ENCODE measurements around the gene GPD2. TPM values are rescaled to one million over a fixed set of nuclear protein-coding genes. Genes with fewer than 3 reads are reported as not detected.
A peak's percentile ranks its signal among the peaks of the same experiment; 100 is the strongest.

Gene GPD2
- total and polyA plus RNA-seq, 5 donors from 2014 or later, result 6.0 to 11.3 (median 9.0) TPM

GRCh38 chr2:156480376-156480775, 44.2 kb downstream of the GPD2 start:
- no peak overlapping the region for H3K27ac Mint-ChIP-seq
- no peak overlapping the region for H3K4me3 Mint-ChIP-seq
- peaks cover 20 to 30% (median 28%) of the 10 kb centered on the region in 4 donors for H3K4me1 Mint-ChIP-seq
- ATAC-seq (ENCODE audit: low read depth in 2 of 2), result no peak
- H3K9me3 ChIP-seq (ENCODE audit: control insufficient read depth in 2 of 2, low read length in 2 of 2), result no peaks in the 10 kb centered on the region
- peaks cover 10% of the 10 kb centered on the region for H3K4me1 ChIP-seq (ENCODE audit: control insufficient read depth, insufficient read depth, low read length, poor library complexity, severe bottlenecking)
- peaks cover 24% of the 10 kb centered on the region for H3K36me3 Mint-ChIP-seq
- H3K27ac ChIP-seq (ENCODE audit: insufficient read depth, low read length, poor library complexity, severe bottlenecking), result no peak overlapping the region
- peaks cover 5% of the 10 kb centered on the region for H3K36me3 ChIP-seq (ENCODE audit: control insufficient read depth, insufficient read depth, low read length)
- H3K4me3 ChIP-seq (ENCODE audit: low read depth, low read length), result no peak overlapping the region
- no peaks in the 10 kb centered on the region for H3K27me3 Mint-ChIP-seq
- DNase-seq, result no peak
- H3K27me3 ChIP-seq (ENCODE audit: control insufficient read depth, insufficient read depth, low read length), result no peaks in the 10 kb centered on the region
- no peaks in the 10 kb centered on the region for H3K9me3 Mint-ChIP-seq

- peaks cover 22 to 29% (median 27%) of the 10 kb centered on the region in 4 donors for H3K4me1 Mint-ChIP-seq
- no peak for DNase-seq
- peaks cover 5% of the 10 kb centered on the region for H3K36me3 ChIP-seq (ENCODE audit: control insufficient read depth, insufficient read depth, low read length)
Observed at GRCh38 chr2:156481312-156481711, 45.1 kb downstream of the GPD2 start.

GRCh38 chr2:156483741-156484173, 47.6 kb downstream of the GPD2 start:
- no peak for ATAC-seq (ENCODE audit: low read depth in 2 of 2)
- Histone ChIP-seq H3K4me1 (ENCODE audit: control insufficient read depth, insufficient read depth, low read length, poor library complexity, severe bottlenecking) (peaks cover 10% of the 10 kb centered on the region), H3K4me3 (ENCODE audit: low read depth, low read length) (peak overlapping the region; percentile 15), H3K27me3 (ENCODE audit: control insufficient read depth, insufficient read depth, low read length) (no peaks in the 10 kb centered on the region), H3K27ac (ENCODE audit: insufficient read depth, low read length, poor library complexity, severe bottlenecking) (no peak overlapping the region), H3K9me3 (ENCODE audit: control insufficient read depth in 2 of 2, low read length in 2 of 2) (no peaks in the 10 kb centered on the region), H3K36me3 (ENCODE audit: control insufficient read depth, insufficient read depth, low read length) (no peaks in the 10 kb centered on the region)
- H3K9me3 Mint-ChIP-seq, result no peaks in the 10 kb centered on the region
- H3K4me3 Mint-ChIP-seq, result peak overlapping the region in 1 of 4 donors; percentile 35
- H3K4me1 Mint-ChIP-seq, result peaks cover 17 to 35% (median 26%) of the 10 kb centered on the region in 4 donors
- H3K27me3 Mint-ChIP-seq, result no peaks in the 10 kb centered on the region
- H3K36me3 Mint-ChIP-seq, result peaks cover 11% of the 10 kb centered on the region
- peak overlapping the region; percentile 9 to 68 (median 14) for H3K27ac Mint-ChIP-seq
- peak in 2 of 3 donors; percentile 10 to 28 for DNase-seq

More at GRCh38 chr2:156481312-156481711, 45.1 kb downstream of the GPD2 start:
- Mint-ChIP-seq H3K27ac (no peak overlapping the region), H3K4me3 (peak overlapping the region in 1 of 4 donors; percentile 39), H3K36me3 (peaks cover 24% of the 10 kb centered on the region), H3K27me3 (no peaks in the 10 kb centered on the region), H3K9me3 (no peaks in the 10 kb centered on the region)
- Histone ChIP-seq H3K27ac (ENCODE audit: insufficient read depth, low read length, poor library complexity, severe bottlenecking) (no peak overlapping the region), H3K4me3 (ENCODE audit: low read depth, low read length) (no peak overlapping the region), H3K4me1 (ENCODE audit: control insufficient read depth, insufficient read depth, low read length, poor library complexity, severe bottlenecking) (peaks cover 10% of the 10 kb centered on the region), H3K27me3 (ENCODE audit: control insufficient read depth, insufficient read depth, low read length) (no peaks in the 10 kb centered on the region), H3K9me3 (ENCODE audit: control insufficient read depth in 2 of 2, low read length in 2 of 2) (no peaks in the 10 kb centered on the region)
- no peak for ATAC-seq (ENCODE audit: low read depth in 2 of 2)

DNA sequence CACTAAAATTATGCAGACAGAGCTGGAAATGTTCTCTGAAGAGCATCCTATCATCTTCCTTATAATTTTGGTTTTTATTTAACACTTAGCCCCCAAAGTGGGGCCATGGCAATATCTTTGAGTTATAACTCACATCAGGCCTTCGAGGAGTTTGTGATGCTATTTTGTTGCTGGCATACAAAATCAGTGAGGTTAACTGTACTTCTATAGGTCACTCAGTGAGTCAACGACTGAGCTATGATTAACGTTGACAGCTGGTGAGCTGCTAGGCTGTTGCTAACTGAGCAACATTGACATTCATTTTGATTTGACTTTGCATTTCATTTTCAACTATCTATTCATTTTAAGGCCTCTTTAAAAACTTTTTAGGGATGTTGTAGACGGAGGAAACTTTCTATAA, 50.0 kb downstream of the GPD2 start:
- H3K36me3 ChIP-seq (ENCODE audit: control insufficient read depth, insufficient read depth, low read length), result no peaks in the 10 kb centered on the region
- peaks cover 3% of the 10 kb centered on the region for H3K36me3 Mint-ChIP-seq
- no peaks in the 10 kb centered on the region for H3K9me3 ChIP-seq (ENCODE audit: control insufficient read depth in 2 of 2, low read length in 2 of 2)
- no peak overlapping the region for H3K4me3 ChIP-seq (ENCODE audit: low read depth, low read length)
- H3K9me3 Mint-ChIP-seq, result peaks cover 0 to 2% (median 0%) of the 10 kb centered on the region in 7 donors
- peaks cover 25 to 45% (median 36%) of the 10 kb centered on the region in 4 donors for H3K4me1 Mint-ChIP-seq
- H3K4me3 Mint-ChIP-seq, result no peak overlapping the region
- no peak overlapping the region for H3K27ac ChIP-seq (ENCODE audit: insufficient read depth, low read length, poor library complexity, severe bottlenecking)
- H3K27ac Mint-ChIP-seq, result no peak overlapping the region
- H3K27me3 Mint-ChIP-seq, result no peaks in the 10 kb centered on the region
- H3K4me1 ChIP-seq (ENCODE audit: control insufficient read depth, insufficient read depth, low read length, poor library complexity, severe bottlenecking), result peaks cover 10% of the 10 kb centered on the region
- H3K27me3 ChIP-seq (ENCODE audit: control insufficient read depth, insufficient read depth, low read length), result no peaks in the 10 kb centered on the region
- DNase-seq (no peak), ATAC-seq (ENCODE audit: low read depth in 2 of 2) (no peak)

GRCh38 chr2:156486614-156487013, 50.4 kb downstream of the GPD2 start:
- no peak overlapping the region for H3K27ac Mint-ChIP-seq
- Histone ChIP-seq H3K4me3 (ENCODE audit: low read depth, low read length) (no peak overlapping the region), H3K27me3 (ENCODE audit: control insufficient read depth, insufficient read depth, low read length) (no peaks in the 10 kb centered on the region), H3K9me3 (ENCODE audit: control insufficient read depth in 2 of 2, low read length in 2 of 2) (no peaks in the 10 kb centered on the region), H3K27ac (ENCODE audit: insufficient read depth, low read length, poor library complexity, severe bottlenecking) (no peak overlapping the region), H3K4me1 (ENCODE audit: control insufficient read depth, insufficient read depth, low read length, poor library complexity, severe bottlenecking) (peaks cover 10% of the 10 kb centered on the region), H3K36me3 (ENCODE audit: control insufficient read depth, insufficient read depth, low read length) (no peaks in the 10 kb centered on the region)
- ATAC-seq (ENCODE audit: low read depth in 2 of 2) (no peak), DNase-seq (no peak)
- peaks cover 29 to 45% (median 40%) of the 10 kb centered on the region in 4 donors for H3K4me1 Mint-ChIP-seq
- H3K4me3 Mint-ChIP-seq, result no peak overlapping the region
- peaks cover 0 to 2% (median 0%) of the 10 kb centered on the region in 7 donors for H3K9me3 Mint-ChIP-seq
- no peaks in the 10 kb centered on the region for H3K27me3 Mint-ChIP-seq
- peaks cover 3% of the 10 kb centered on the region for H3K36me3 Mint-ChIP-seq

GRCh38 chr2:156489195-156489594, 53.0 kb downstream of the GPD2 start:
- H3K4me1 Mint-ChIP-seq, result peaks cover 34 to 41% (median 38%) of the 10 kb centered on the region in 4 donors
- peaks cover 3% of the 10 kb centered on the region for H3K36me3 Mint-ChIP-seq
- H3K4me3 Mint-ChIP-seq, result no peak overlapping the region
- H3K36me3 ChIP-seq (ENCODE audit: control insufficient read depth, insufficient read depth, low read length), result no peaks in the 10 kb centered on the region
- no peaks in the 10 kb centered on the region for H3K9me3 ChIP-seq (ENCODE audit: control insufficient read depth in 2 of 2, low read length in 2 of 2)
- ATAC-seq (ENCODE audit: low read depth in 2 of 2) (no peak), DNase-seq (no peak)
- H3K27ac ChIP-seq (ENCODE audit: insufficient read depth, low read length, poor library complexity, severe bottlenecking), result no peak overlapping the region
- H3K9me3 Mint-ChIP-seq, result peaks cover 0 to 2% (median 0%) of the 10 kb centered on the region in 7 donors
- H3K27me3 Mint-ChIP-seq, result no peaks in the 10 kb centered on the region
- H3K27ac Mint-ChIP-seq, result no peak overlapping the region
- H3K4me1 ChIP-seq (ENCODE audit: control insufficient read depth, insufficient read depth, low read length, poor library complexity, severe bottlenecking), result peaks cover under 1% of the 10 kb centered on the region
- H3K27me3 ChIP-seq (ENCODE audit: control insufficient read depth, insufficient read depth, low read length), result no peaks in the 10 kb centered on the region
- H3K4me3 ChIP-seq (ENCODE audit: low read depth, low read length), result no peak overlapping the region

DNA sequence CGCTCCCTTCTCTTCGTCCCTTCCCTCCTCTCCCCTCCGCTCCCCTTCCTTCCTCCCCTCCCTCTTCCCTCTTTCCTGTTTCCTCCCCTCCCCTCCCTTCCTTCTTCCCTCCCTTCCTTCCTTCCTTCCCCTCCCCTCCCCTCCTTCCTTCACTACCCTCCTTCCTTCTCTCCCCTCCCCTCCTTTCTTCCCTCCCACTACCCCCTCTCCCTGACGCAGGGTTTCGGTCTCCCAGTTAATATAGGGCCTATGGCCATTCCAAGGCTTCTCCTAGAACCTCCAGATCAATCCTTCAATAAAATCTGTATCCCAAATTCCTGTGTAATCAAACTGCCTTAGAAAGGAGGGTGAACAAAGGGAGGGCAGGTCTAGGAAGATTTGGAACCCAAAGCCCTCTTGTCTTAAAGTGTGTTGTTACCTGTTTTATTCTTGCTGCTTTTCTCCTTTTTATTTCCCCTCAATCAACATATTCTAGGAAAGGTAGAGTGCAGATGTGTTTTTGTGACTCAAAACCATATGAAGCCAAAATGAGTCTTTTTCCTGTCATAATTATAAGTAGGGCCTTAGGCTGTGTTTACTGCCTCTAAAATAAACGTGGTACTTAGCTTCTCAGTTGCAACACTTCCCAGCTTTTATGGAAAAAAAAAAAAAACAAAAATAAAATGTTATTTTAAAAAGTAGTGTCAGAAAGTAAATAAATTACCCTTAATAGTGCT, 53.7 kb downstream of the GPD2 start:
- Histone ChIP-seq H3K27ac (ENCODE audit: insufficient read depth, low read length, poor library complexity, severe bottlenecking) (no peak overlapping the region), H3K4me3 (ENCODE audit: low read depth, low read length) (no peak overlapping the region), H3K27me3 (ENCODE audit: control insufficient read depth, insufficient read depth, low read length) (no peaks in the 10 kb centered on the region), H3K36me3 (ENCODE audit: control insufficient read depth, insufficient read depth, low read length) (no peaks in the 10 kb centered on the region), H3K4me1 (ENCODE audit: control insufficient read depth, insufficient read depth, low read length, poor library complexity, severe bottlenecking) (no peaks in the 10 kb centered on the region), H3K9me3 (ENCODE audit: control insufficient read depth in 2 of 2, low read length in 2 of 2) (no peaks in the 10 kb centered on the region)
- DNase-seq (peak in 1 of 3 donors; percentile 40), ATAC-seq (ENCODE audit: low read depth in 2 of 2) (no peak)
- H3K27ac Mint-ChIP-seq, result no peak overlapping the region
- no peaks in the 10 kb centered on the region for H3K27me3 Mint-ChIP-seq
- H3K36me3 Mint-ChIP-seq, result peaks cover under 1% of the 10 kb centered on the region
- H3K9me3 Mint-ChIP-seq, result peaks cover 0 to 2% (median 0%) of the 10 kb centered on the region in 7 donors
- peak overlapping the region in 1 of 4 donors; percentile 37 for H3K4me3 Mint-ChIP-seq
- peaks cover 31 to 40% (median 37%) of the 10 kb centered on the region in 4 donors for H3K4me1 Mint-ChIP-seq

DNA sequence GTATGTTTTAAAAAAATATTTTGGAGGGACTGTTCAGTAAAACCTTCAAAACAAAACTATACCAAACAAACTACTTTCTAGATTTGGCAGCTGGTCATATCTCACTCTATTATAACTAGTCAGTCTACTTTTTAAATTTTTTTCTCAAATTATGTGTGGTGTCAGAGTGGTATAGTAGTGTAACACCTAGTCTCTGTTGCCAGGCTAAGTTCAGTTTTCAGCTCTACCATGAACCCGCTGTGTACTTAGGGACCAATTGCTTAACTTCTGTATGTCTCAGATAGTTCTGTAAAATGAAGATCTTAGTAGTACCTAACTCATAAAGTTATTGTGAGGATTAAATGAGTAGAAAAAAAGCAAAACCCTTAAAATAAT, 54.3 kb downstream of the GPD2 start:
- Mint-ChIP-seq H3K9me3 (peaks cover 0 to 2% (median 0%) of the 10 kb centered on the region in 7 donors), H3K4me3 (no peak overlapping the region), H3K4me1 (peaks cover 30 to 43% (median 36%) of the 10 kb centered on the region in 4 donors), H3K27ac (peak overlapping the region in 1 of 3 donors; percentile 61), H3K36me3 (no peaks in the 10 kb centered on the region), H3K27me3 (no peaks in the 10 kb centered on the region)
- Histone ChIP-seq H3K4me3 (ENCODE audit: low read depth, low read length) (no peak overlapping the region), H3K4me1 (ENCODE audit: control insufficient read depth, insufficient read depth, low read length, poor library complexity, severe bottlenecking) (no peaks in the 10 kb centered on the region), H3K36me3 (ENCODE audit: control insufficient read depth, insufficient read depth, low read length) (no peaks in the 10 kb centered on the region), H3K9me3 (ENCODE audit: control insufficient read depth in 2 of 2, low read length in 2 of 2) (no peaks in the 10 kb centered on the region), H3K27me3 (ENCODE audit: control insufficient read depth, insufficient read depth, low read length) (no peaks in the 10 kb centered on the region), H3K27ac (ENCODE audit: insufficient read depth, low read length, poor library complexity, severe bottlenecking) (no peak overlapping the region)
- no peak for ATAC-seq (ENCODE audit: low read depth in 2 of 2)
- no peak for DNase-seq

All from CD4-positive, CD25-positive, alpha-beta regulatory T cell (primary cell).